ENCODE results near the gene ALKBH4. TPM values are rescaled to one million over a fixed set of nuclear protein-coding genes. Genes with fewer than 3 reads are reported as not detected.

Gene ALKBH4
- total and polyA plus RNA-seq, 2 of the 8 experiments (the other 6 are each of a cell fraction or from before 2014, with no cell fraction given): 10.2 to 16.6 TPM

GRCh38 chr7:102439963-102440795 lies 24.5 kb downstream of the ALKBH4 start (continued):
- TF ChIP-seq TEAD4 (IDR thresholded peaks at IDR 0.05; ENCODE audit: low read depth, low read length): peak; percentile 36; the same call in 1 of the 2 replicates
- no peak for TF ChIP-seq CTCF (IDR thresholded peaks at IDR 0.05; ENCODE audit: control extremely low read depth in 1 of 3, insufficient read depth in 1 of 3, low read depth in 1 of 3, low read length in 3 of 3)
- no peak for TF ChIP-seq EGR1 (IDR thresholded peaks at IDR 0.05; ENCODE audit: borderline replicate concordance, low read depth, low read length)
- no peak for TF ChIP-seq FOSL1 (IDR thresholded peaks at IDR 0.05; ENCODE audit: insufficient read depth, low read depth, low read length)
- no peak for TF ChIP-seq CEBPB (IDR thresholded peaks at IDR 0.05; ENCODE audit: low read depth, low read length)
- TF ChIP-seq SAP30 (IDR thresholded peaks at IDR 0.05; ENCODE audit: insufficient read depth, insufficient replicate concordance, low read length): no peak
